HG03565 (cell line): ENCODE measurements around the gene ATG14.
"Not testable (repeated sequence)": the region's sequence is repeated elsewhere in the genome, so short reads cannot be mapped to it uniquely, and the experiment has no call there.

ENCODE experiments used
- ATAC-seq: cut with Tn5 transposase; IDR thresholded peaks from one replicate; pipeline ENCODE4 v1.9.1; 2021; ENCODE audit warnings: mild to moderate bottlenecking, moderate library complexity; ENCODE audit not compliant: unreplicated experiment

Gene ATG14

DNA sequence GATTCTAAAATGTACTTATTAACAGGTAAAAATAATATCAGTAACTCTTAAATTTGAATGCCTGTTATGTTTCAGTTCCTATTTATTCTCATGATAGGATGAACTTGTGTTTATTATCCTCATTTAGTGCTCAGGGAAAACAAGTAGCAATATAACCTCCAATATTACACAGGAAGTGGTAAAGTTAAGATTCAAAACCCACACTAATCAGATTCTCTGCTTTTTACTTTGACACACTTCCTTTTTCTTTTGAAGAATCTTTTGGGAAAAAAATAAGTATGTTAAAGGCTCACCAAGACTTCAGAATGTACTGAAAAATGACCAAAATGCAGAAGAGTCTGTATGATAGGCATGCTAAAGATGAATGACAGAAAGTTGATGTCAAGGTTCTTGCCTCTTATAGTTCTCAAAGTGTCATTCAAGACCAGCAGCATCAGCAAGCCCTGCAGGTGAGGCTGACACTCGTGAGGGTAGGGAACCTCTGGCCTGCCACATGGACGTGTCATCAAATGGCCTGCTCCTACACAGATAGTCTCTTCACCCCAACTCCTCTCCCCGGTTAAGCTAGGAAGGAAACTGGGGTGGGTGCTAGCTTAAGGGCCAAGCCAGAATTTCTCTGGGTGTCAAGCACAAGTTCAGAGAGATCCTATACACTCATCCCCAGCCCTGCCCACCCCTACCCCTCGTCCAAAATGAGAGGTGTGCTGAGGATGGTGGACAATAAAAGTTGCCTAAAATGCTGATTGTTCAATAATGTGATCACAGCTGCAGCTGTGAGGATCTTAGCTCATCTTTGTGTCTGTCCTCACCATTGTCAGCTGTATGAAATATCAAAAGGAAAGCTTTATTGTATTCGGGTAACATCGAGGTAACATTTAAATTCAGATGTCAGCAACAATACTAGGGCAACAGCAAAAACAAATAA, 22.5 kb upstream of the ATG14 start:
- no peak for ATAC-seq

DNA sequence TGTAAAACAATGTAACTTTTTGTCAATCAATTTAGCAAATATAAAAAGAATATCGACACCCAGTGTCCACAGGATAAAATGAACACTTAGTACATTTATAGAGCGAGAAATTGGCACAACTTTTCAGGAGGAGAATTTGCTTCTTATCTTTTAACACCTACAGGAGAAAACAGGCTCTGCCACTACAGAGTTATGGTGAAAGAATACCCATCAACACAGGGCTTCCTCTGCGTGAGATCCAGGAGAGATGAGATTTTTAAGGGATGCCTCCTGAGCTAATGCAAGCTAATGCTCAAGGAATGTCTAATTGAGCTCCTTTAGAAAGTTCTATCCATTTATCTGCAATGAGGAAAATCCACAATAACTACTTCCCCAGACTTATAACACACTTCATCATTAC, 21.0 kb upstream of the ATG14 start:
- ATAC-seq = no peak

DNA sequence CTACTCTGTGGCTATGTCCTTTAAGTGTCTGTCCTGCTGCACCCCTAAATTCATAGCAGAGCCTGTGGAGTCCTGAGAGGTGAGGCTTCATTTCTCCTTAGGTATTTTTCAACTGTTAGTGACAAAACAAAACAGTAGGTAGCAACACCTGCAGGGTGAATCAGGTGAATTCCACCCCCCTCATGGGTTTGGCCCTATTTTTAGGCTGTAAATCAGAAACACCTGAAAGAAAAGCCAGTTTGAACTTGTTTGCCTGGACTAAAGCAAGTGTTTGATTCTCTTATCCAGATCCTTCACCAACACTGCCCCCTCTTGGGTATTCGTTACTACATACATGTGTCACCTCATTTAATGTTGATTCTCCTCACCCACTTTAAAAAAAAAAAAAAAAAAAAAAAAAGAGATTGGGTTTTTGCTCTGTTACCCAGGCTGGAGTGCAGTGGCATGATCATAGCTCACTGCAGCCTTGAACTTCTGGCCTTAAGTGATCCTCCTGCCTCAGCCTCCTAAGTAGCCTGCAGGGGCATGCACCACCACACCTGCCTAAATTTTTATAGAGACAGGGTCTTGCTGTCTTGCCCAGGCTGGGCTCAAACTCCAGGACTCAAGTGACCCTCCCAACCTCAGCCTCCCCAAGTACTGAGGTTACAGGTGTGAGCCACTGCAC, 18.5 kb upstream of the ATG14 start:
- ATAC-seq = peak; percentile 64

DNA sequence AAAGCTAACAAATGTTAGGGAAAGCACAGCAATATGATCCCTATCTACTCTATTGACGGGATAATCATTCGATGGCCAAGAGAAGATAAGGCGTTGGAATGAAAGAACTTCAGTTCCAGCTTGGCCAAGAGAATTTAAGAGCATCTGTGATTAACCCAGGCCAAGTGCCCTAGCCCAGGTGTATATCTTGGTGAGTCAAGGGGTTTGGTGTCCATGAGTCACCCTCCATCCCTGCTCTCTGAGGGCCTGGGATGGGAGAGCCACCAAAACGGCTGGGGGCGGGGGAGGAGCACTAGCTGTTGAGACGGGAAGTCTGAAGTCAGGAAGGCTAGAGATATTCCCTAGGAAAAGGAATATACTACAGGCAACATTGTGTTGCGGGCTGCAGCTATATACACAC, 15.8 kb upstream of the ATG14 start:
- no peak for ATAC-seq

DNA sequence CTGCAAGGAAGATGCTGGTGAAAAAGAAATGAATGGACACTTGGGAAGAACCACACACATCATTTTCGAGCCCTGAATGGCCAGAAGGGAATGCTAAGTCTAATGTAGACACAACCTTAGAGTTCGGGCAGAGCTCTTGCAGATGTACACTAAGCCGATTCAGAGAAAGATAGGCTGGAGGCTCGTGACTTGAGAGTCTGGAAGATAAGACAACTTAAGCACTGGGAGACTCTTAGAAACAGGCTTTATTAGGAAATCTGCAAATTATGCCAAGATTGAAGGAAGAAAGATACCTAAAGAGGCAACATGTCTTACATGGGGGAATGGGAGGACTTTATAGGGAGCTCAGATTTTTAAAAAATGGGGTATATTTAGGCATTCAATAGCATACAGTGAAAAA, 15.3 kb upstream of the ATG14 start:
- ATAC-seq = no peak

DNA sequence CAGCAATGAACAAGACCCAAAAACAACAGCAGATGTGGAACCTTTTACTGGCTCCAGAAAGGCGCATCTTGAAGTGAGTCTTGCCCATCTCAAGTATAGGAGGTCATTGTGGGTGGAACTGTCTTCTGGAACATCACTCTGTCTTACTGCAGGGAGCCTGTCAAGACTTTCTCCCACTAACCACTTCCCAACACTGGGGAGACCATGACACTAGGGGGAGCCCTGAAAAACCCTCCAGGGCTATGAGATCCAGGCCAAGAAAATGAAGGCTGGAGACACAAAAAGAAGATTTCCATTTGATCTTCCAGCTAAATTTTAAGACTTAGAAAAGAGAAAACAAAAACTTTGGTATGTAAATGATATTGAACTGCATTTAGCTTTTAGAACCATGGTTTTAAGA, 13.5 kb upstream of the ATG14 start:
- no peak for ATAC-seq

DNA sequence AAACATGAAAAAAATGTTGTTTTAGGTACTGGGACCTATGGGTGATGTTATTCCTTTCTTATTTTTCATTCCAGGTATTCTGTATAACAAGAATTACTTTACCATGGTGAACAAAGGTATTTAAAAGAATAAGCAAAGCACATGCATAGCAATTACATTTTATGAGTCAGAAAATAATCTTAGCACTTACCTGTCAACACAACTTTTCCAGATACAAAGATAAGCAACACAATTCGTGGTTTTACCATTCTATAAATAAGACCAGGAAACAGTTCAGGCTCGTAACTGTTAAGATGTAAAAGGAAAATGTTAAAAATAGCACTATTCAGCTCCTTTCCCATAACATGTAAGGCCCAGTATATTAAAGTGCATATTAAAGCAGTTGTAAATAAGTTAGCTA, 12.3 kb upstream of the ATG14 start:
- no peak for ATAC-seq

DNA sequence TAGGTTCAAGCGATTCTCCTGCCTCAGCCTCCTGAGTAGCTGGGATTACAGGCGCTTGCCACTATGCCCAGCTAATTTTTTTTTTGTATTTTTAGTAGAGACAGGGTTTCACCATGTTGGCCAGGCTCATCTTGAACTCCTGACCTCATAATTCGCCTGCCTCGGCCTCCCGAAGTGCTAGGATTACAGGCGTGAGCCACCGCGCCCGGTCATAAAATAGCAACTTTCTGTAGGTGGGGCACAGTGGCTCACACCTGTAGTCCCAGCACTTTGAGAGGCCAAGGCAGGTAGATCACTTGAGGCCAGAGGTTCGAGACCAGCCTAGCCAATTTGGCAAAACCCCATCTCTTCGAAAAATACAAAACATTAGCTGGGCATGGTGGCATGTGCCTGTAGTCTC, 10.7 kb upstream of the ATG14 start:
- not testable (repeated sequence) for ATAC-seq

DNA sequence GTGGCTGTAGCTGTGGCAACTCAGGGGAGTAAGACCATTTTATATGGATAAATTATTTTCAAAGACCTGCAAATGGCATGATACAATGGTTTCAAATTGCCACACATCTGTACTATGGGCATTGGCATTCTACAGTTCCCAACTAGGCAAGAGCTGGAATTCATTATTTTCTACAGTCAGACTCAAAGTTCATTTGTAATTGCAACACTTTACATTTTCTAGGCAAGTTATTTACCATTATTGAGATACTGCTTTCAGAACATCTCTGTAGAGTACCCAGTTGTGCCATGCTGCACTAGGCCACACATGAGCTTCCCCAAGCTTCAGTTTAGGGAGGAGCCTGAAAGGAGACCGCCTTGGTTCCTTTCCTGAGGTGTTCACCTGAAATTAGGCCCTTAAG, 8.0 kb upstream of the ATG14 start:
- no peak for ATAC-seq

DNA sequence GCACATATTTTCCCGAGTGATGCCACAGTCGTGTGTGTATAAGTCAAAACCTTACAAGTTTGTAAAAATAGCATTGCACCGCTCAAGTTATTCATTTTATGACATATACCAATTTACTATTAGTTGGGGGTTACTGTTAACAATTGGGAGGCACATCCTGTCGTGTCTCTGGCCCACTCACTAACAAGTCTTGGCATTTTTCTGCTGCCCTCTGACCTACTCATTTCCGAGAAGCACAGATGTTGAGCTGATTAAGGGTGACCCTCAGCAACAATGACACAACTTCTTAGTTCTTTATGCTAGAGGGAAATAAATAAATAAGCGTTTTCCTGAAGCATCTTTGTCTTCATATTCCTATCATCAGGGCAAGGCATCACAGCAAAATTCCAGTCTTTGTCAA, 6.8 kb upstream of the ATG14 start:
- no peak for ATAC-seq

DNA sequence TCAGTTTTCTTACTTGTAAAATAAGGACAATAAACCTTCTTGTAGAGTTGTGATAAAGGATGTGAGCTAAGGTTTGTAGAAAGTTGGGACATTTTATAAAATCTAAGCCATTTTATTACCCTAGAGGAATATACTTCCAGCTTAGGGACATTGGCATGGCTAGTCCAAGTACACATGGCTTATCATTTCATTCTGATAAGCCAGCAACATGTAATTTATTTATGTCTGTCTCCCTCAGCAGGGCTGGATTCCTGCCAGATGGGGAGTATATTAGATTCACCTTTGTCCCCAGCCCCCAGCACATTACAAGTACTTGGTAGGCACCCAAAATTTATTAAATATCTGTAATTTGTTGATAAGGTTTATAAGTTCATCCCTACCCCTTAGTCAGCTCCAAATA, 6.3 kb upstream of the ATG14 start:
- ATAC-seq = no peak

DNA sequence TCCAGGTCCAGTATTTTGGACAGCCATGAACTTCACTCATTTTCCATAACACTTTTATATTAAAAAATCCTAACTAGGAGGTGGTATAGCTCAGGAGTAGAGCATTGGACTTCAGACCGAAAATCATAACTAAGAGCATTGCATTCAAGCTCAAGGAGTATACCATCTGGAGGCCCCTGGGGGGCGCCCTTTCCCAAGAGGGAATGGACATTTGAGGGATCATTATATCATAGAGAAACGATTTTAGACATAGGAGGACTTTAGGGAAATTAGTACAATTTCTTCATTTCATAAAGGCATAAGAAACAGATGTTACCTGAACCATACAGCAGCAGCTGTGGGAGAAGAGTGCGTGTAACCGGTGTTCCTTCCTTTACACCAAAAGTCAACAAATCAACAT, 5.2 kb upstream of the ATG14 start:
- ATAC-seq = no peak

DNA sequence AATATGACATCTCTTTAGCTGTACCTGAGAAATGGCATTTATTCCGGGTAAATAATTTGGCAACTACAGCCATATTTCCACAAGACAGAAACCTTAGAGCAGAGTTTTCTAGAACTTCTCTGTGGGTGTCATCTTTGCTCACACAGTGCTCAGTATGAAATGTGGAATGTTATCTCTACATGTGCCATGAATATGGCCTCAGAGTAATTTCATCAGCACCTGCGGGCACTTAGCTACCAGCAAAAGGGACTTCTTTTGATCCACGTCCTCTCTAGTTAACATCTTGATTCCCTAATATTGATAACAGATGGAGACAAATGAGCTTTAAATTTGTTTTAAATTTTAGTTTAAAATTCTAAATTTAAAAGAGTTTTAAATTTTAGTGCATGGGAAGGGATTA, 2.9 kb upstream of the ATG14 start:
- ATAC-seq = no peak

DNA sequence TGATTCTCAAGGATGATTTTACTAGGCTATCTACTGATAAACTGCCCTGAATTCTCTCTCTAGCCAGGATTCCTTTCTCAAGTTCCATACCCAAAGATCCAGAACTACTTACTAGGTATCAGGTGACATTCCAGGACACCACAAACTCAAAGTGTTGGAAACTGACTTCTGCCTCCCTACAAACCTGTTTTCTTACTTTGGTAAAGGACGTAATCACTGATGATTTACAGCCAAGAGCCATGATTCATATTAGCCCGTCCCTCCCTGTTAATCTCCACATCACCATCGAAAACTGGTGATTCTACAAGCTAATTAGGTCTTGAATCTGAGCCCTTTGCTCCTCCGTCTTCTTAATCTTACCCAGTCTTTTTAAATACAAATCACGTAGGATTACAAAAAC, 1.0 kb upstream of the ATG14 start:
- ATAC-seq = no peak

DNA sequence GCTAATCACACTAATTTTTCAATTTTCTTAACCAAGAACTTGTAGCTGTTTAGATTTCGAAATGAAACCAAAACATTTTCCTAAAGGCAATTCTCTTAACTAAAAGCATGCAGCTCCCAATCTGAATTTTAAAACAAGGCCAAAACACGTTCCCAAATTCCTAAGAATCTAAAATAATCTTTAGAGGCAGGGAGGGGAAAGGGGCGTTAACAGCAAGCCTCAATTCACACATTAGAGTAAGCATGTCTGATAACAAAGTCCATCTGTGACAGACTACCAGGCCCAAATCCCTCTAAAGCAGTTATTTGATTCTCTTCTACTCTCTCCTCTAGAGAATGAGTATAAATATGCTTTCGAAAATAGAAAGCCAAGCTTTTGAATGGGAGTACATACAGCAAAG, 754 bp downstream of the ATG14 start:
- no peak for ATAC-seq

DNA sequence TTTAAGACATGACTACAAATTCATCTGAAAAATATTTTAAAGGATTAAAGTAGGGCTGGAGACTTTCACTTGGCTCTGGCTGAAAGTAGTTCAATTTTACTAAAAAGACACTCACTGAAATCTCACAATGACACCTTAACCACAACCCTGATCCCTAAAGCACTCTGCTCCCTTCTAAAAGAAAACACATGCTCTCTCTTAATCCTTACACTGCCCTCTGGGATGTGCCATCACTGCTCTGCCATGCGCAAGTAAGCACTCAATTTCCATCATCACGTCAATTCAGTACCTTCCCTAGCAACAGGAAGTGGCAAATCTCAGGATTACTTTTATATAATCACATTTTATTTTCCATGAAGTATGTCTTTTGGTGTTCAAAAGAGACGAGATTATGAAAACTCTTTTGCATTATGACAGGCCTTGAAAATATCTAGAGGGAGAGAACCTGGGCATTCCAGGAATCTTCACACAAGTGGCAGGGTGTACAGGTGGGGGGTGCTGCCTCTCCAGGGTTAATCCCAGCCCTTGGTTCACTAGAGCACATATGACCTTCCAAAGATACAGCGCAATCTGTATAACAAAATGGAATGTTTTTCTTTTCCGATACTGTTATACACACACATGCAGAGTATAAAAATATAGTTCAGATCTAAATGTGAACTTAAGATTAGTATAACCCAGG, 7.3 kb downstream of the ATG14 start:
- ATAC-seq = no peak

DNA sequence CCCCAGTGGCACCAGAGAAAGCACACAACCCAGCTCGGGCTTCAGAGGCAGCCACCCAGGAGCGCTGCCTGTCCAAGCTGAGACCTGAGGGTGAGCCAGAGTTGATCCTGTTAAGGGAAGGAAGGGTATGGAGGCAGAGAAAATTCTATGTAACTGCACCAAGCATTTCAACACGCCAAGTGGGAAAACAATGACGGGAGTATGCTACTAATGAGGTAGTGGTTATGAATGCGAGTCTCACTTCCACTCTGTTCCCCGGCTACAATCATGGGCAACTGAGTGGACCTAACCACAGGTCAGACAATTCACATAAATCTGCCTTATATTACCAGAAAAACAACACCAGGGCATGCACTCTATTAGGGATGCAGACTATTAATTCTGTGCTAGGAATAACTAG, 9.9 kb downstream of the ATG14 start:
- ATAC-seq = no peak

DNA sequence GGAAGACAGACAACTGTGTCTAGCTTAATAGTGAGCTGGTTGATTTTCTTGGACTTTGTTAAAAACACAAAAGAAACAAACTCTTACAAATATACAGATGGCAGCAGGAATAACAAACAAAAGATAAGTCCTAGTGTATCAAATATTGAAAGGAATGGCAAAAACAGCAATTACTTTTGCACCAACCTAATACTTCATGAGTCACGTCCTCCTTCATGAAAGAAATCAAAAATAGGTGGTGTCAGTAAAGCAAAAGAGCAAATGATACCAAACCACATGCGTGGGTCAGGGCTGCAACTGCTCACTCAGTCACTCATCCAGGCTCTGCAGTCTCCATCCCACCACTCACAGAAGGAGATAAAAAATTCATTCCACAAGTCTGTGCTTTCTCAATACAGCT, 11.8 kb downstream of the ATG14 start:
- no peak for ATAC-seq

DNA sequence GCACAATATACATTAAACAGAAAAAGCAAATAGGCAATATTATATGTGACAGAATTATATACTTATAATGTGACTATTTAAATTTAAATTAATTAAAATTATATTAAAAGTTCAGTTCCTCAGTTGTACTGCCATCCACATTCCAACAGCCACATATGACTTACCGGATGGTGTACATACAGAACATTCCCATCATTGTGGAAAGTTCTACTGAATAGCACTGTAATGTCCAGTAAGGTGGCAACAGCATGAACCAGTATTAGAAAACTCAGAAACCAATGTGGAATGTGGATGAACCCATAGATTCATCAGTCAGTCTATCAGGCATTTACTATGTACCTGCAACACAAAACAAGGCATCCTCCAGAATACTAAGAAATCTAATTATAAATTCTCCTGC, 12.4 kb downstream of the ATG14 start:
- ATAC-seq = no peak

DNA sequence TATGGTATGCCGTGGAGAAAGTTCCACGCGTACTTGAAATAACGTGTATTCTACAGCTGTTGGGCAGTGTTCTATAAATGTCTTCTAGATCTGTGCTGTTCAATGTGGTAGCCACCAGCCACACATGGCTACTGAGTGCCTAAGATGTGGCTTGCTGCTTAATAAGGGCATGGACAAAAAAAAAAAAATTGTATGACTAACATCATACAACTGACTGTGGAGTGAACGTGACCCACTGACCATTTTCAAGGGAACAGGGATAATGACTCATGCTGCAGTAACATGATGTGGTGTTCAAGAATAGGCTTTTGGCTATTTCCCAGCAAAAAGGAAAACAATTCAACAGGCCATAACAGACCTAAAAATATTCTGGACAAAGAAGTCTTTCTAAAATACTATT, 13.0 kb downstream of the ATG14 start:
- no peak for ATAC-seq

DNA sequence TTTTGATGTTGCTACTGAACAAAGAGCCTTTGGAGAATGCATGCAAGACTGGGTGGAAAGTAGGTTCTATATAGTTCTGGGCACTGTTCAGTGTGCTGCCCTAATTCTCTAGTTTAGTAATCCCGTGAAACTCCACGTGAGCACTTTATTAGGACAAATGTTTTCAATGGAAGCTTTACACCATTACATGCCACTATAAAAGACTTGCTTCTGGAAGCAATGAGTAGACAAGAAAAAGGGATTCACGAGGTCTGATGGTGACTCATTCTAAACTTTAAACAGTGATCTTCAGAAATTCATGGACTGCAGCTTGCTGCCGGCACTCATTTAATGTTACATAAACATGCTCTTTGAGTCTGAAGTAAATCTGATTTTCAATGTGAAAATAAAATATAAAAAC, 22.3 kb downstream of the ATG14 start:
- ATAC-seq = no peak

DNA sequence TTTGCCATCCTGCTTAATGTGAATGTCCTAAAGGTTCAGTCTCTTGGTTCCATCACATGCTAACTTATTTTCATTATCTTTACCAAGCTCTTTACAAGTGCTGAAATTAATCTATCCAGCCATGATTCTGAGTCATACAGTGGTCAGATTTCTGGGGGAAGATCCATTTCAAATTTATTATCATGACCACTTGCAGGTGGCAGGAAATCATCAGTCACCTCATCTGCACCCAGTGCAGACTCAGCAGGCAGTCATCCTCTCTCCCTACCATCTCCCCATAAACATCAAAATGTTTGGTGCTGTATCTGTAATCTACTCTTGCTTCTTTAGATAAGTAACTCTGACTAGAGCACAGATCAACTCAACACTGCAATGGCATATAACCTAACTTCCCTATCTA, 23.5 kb downstream of the ATG14 start:
- no peak for ATAC-seq
